ENCODE data around the gene GJB5. TPM values are rescaled to one million over a fixed set of nuclear protein-coding genes. Genes with fewer than 3 reads are reported as not detected.

The GJB5 gene
- total RNA-seq, 1 donor from 2014 or later = not detected

DNA sequence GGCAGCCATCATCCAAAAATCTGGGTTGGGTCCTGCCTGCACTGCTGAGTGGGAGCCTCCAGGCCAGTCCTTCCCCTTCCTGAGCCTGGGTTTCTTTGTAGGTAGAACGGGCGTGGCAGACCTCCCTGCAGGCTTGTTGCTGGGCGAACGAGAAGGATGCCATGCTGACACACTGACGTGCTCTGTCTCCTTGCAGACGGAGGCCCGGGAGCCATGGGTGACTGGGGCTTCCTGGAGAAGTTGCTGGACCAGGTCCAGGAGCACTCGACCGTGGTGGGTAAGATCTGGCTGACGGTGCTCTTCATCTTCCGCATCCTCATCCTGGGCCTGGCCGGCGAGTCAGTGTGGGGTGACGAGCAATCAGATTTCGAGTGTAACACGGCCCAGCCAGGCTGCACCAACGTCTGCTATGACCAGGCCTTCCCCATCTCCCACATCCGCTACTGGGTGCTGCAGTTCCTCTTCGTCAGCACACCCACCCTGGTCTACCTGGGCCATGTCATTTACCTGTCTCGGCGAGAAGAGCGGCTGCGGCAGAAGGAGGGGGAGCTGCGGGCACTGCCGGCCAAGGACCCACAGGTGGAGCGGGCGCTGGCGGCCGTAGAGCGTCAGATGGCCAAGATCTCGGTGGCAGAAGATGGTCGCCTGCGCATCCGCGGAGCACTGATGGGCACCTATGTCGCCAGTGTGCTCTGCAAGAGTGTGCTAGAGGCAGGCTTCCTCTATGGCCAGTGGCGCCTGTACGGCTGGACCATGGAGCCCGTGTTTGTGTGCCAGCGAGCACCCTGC, 39.3 kb downstream of the GJB5 start:
- intact Hi-C loops (cut with micrococcal nuclease) = no loop called here

DNA sequence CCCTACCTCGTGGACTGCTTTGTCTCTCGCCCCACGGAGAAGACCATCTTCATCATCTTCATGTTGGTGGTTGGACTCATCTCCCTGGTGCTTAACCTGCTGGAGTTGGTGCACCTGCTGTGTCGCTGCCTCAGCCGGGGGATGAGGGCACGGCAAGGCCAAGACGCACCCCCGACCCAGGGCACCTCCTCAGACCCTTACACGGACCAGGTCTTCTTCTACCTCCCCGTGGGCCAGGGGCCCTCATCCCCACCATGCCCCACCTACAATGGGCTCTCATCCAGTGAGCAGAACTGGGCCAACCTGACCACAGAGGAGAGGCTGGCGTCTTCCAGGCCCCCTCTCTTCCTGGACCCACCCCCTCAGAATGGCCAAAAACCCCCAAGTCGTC, 39.9 kb downstream of the GJB5 start:
- intact Hi-C loops (cut with micrococcal nuclease) = no loop called here

- intact Hi-C loops (cut with micrococcal nuclease) = no loop called here
Observed at GRCh38 chr1:34795916-34796315, 41.1 kb downstream of the GJB5 start.

GRCh38 chr1:34796990-34797389, 42.1 kb downstream of the GJB5 start:
- intact Hi-C loops (cut with micrococcal nuclease) = no loop called here

GRCh38 chr1:34800214-34800613, 45.4 kb downstream of the GJB5 start:
- intact Hi-C loops (cut with micrococcal nuclease) = no loop called here

DNA sequence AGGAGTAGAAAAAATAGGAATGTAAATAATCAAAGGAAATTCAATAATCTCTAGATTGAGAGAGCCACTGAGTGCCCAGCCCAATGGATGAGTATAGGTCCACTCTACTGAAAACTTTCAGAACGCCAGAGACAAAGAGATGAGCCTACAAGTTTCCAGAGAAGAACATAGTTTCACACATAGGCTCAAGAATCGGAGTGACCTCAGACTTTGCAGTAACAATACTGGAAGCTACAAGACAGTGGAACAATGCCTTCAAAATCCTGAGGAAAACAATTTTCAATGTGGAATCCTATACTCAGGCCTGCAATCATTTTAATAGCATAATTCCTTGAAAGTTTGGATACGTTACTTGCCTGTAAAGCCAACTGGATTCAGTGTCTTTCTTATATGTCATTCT, 48.9 kb downstream of the GJB5 start:
- intact Hi-C loops (cut with micrococcal nuclease) = no loop called here

DNA sequence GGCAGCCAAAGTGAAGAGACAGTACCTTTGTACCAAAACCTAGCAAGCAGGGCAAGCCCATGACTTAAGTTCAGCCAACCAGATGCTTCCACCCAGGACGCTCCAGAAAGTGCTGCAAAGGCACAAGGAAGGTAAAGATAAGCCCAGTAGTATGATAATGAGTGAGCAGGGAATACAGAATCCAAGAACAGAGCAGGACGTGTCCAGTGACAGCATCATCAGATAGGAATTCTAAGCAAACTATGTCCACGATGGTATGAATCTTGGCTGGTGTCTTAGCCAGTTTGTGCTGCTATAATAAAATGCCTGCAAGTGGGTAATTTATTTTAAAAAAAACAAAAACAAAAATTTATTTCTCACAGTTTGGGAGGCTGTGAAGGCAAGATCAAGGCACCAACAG, 51.5 kb downstream of the GJB5 start:
- intact Hi-C loops (cut with micrococcal nuclease) = no loop called here

Other genes starting within 250 kb of the GJB5 start
- gene GJB4, start 4.7 kb downstream of the GJB5 start, total RNA-seq = not detected in 2 replicates
- not detected in 2 replicates for gene GJB3, start 26.2 kb downstream of the GJB5 start, total RNA-seq
- not detected in 2 replicates for gene GJA4, start 38.0 kb downstream of the GJB5 start, total RNA-seq
- gene SMIM12, start 104.7 kb downstream of the GJB5 start, total RNA-seq = 43.5 and 47.2 TPM in 2 replicates
- gene DLGAP3, start 174.6 kb downstream of the GJB5 start, total RNA-seq = 0.25 and 0.36 TPM in 2 replicates
- gene TMEM35B, start 230.3 kb downstream of the GJB5 start, total RNA-seq = 19.6 and 20.7 TPM in 2 replicates